MM.1S (cell line): ENCODE measurements around the gene KCNIP4.

Source experiments
- CTCF ChIP-seq: fragments of 300-600 bp; sonication (generic); IDR thresholded peaks from 2 replicates; pipeline ENCODE4 v1.5.1; 2016; ENCODE audit warnings: antibody characterized with exemption, low read length, mixed read lengths
- EZH2phosphoT487 ChIP-seq: fragments of 300-600 bp; sonication (generic); IDR thresholded peaks from 2 replicates; pipeline ENCODE4 v1.6.1; 2018; ENCODE audit warnings: antibody characterized with exemption, low read length

- TF ChIP-seq CTCF: no peak
- no peak for TF ChIP-seq EZH2phosphoT487
Observed at GRCh38 chr4:21949073-21949457, 493 bp upstream of the KCNIP4 start.
